Testis (tissue), 2 donors: ENCODE measurements around the gene GATAD2B.

Experiments used
- POLR2A ChIP-seq: fragments of 450-650 bp; IDR thresholded peaks from one replicate; pipeline ENCODE4 v1.6.1; 2017; ENCODE audit warnings: antibody characterized with exemption, mild to moderate bottlenecking, moderate library complexity
- TF ChIP-seq, protein P1 (sequence below), 3 experiments: fragments of 450-650 bp in 2 of 3; fragments of 200-600 bp in 1 of 3; sonication (generic) in 1 of 3; IDR thresholded peaks; one replicate each; pipeline ENCODE4 v1.5.1; 2016 to 2019; ENCODE audit warnings: antibody characterized with exemption in 3 of 3, mild to moderate bottlenecking in 2 of 3, moderate library complexity in 1 of 3

DNA sequence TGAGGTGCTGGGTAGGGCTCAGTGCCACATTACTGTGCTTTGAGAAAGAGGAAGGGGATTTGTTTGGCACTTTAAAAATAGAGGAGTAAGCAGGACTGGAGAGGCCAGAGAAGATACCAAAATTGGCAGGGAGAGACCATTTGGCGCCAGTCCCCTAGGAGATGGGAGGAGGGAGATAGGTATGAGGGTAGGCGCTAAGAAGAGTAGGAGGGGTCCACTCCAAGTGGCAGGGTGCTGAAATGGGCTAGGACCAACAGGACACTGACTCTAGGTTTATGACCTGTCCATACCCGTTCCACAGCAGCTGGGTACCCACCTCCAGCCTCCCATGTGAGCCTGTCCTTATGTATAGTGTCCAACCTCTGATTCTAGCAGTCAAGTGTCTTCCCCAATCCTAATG is 36.7 kb upstream of the GATAD2B start:
- TF ChIP-seq, protein P1, sequence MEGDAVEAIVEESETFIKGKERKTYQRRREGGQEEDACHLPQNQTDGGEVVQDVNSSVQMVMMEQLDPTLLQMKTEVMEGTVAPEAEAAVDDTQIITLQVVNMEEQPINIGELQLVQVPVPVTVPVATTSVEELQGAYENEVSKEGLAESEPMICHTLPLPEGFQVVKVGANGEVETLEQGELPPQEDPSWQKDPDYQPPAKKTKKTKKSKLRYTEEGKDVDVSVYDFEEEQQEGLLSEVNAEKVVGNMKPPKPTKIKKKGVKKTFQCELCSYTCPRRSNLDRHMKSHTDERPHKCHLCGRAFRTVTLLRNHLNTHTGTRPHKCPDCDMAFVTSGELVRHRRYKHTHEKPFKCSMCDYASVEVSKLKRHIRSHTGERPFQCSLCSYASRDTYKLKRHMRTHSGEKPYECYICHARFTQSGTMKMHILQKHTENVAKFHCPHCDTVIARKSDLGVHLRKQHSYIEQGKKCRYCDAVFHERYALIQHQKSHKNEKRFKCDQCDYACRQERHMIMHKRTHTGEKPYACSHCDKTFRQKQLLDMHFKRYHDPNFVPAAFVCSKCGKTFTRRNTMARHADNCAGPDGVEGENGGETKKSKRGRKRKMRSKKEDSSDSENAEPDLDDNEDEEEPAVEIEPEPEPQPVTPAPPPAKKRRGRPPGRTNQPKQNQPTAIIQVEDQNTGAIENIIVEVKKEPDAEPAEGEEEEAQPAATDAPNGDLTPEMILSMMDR (IDR thresholded peaks at IDR 0.05) = no peak
- no peak for TF ChIP-seq POLR2A
